OCI-LY7 (cell line): Measurements from ENCODE around the gene NDUFS3. TPM values are rescaled to one million over a fixed set of nuclear protein-coding genes. Genes with fewer than 3 reads are reported as not detected.
A peak's percentile ranks its signal among the peaks of the same experiment; 100 is the strongest.

ENCODE experiments used
- BruUV-seq: library from RNA; stranded (reverse); fragments of 400-500 nt; replicated peaks from 2 replicates; lab custom pipeline; 2021; lab: Mats Ljungman, UMichigan
- CTCF ChIA-PET: fragments of 300-600 bp; sonication (Branson Sonifier 250); formaldehyde crosslinking; loops from one replicate; lab custom pipeline; 2022; ENCODE audit warnings: antibody characterized with exemption; ENCODE audit not compliant: unreplicated experiment; lab: Charles Lee
- POLR2A ChIA-PET: fragments of 300-600 bp; sonication (Branson Sonifier 250); formaldehyde crosslinking; loops from one replicate; lab custom pipeline; 2022; ENCODE audit warnings: antibody characterized with exemption; lab: Charles Lee
- DNase-seq: peaks from one replicate; pipeline ENCODE4 v3.0.0-alpha.2; 2015; ENCODE audit warnings: low spot score
- H2AFZ ChIP-seq: fragments of 200-600 bp; sonication (generic), shearing (Covaris generic); 2 replicates; pipeline ENCODE4 v1.6.1; 2014; ENCODE audit warnings: mild to moderate bottlenecking, antibody characterized with exemption, low read length, moderate library complexity
- H3K27ac ChIP-seq: fragments of 200-600 bp; sonication (generic); 2 replicates; pipeline ENCODE4 v1.5.1; 2014; ENCODE audit warnings: mixed run types, low read depth, mild to moderate bottlenecking, moderate library complexity, low read length, inconsistent platforms; ENCODE audit not compliant: poor library complexity, severe bottlenecking
- H3K36me3 ChIP-seq: fragments of 200-600 bp; sonication (generic); 2 replicates; pipeline ENCODE4 v1.6.1; 2014; ENCODE audit warnings: mild to moderate bottlenecking, antibody characterized with exemption, low read length, moderate library complexity, mixed read lengths; ENCODE audit not compliant: insufficient read depth
- H3K4me1 ChIP-seq: fragments of 200-600 bp; sonication (generic); 2 replicates; pipeline ENCODE4 v1.5.1; 2014; ENCODE audit warnings: mild to moderate bottlenecking, low read length; ENCODE audit not compliant: insufficient read depth, poor library complexity, severe bottlenecking
- H3K4me2 ChIP-seq: fragments of 200-600 bp; sonication (generic); 2 replicates; pipeline ENCODE4 v1.6.1; 2014; ENCODE audit warnings: mild to moderate bottlenecking, low read length
- H3K4me3 ChIP-seq: fragments of 200-600 bp; sonication (generic); 2 replicates; pipeline ENCODE4 v1.5.1; 2014; ENCODE audit warnings: mild to moderate bottlenecking, low read depth, low read length; ENCODE audit not compliant: poor library complexity, severe bottlenecking
- H3K79me2 ChIP-seq: fragments of 200-600 bp; sonication (generic); 2 replicates; pipeline ENCODE4 v1.6.1; 2016; ENCODE audit warnings: low read depth, mild to moderate bottlenecking, low read length, moderate library complexity, mixed read lengths; ENCODE audit not compliant: insufficient read depth
- H3K9me2 ChIP-seq: fragments of 200-600 bp; sonication (generic); 2 replicates; pipeline ENCODE4 v1.6.1; 2016; ENCODE audit warnings: mild to moderate bottlenecking, low read length, mixed read lengths; ENCODE audit not compliant: insufficient read depth
- H3K9me3 ChIP-seq: fragments of 200-600 bp; sonication (generic); 2 replicates; pipeline ENCODE4 v1.6.1; 2014; ENCODE audit warnings: mild to moderate bottlenecking, mixed run types, low read length, mixed read lengths
- H4K20me1 ChIP-seq: fragments of 200-600 bp; sonication (generic); 2 replicates; pipeline ENCODE4 v1.6.1; 2014; ENCODE audit warnings: mild to moderate bottlenecking, antibody characterized with exemption, low read length, moderate library complexity, mixed read lengths; ENCODE audit not compliant: insufficient read depth
- EZH2phosphoT487 ChIP-seq: fragments of 200-600 bp; sonication (generic); IDR thresholded peaks from 2 replicates; pipeline ENCODE4 v1.6.1; 2018; ENCODE audit warnings: low read depth, borderline replicate concordance, mild to moderate bottlenecking, mixed run types, antibody characterized with exemption, low read length, moderate library complexity, mixed read lengths
- intact Hi-C: fragments of 100-400 bp; cut with micrococcal nuclease; formaldehyde crosslinking; loops from one replicate; pipeline ENCODE4 v1.10.0; 2022; ENCODE audit not compliant: unreplicated experiment
- total RNA-seq, 2 experiments: library from RNA; depleted of rRNA in 1 of 2; stranded (reverse); fragments of >200 nt in 1 of 2; shearing (Covaris generic) in 1 of 2; gene quantifications; 2 replicates each; pipeline ENCODE4 v1.2.3, GENCODE V29; 2014 to 2022
- TF ChIP-seq, protein P1 (sequence below): fragments of 200-600 bp; sonication (generic); conservative IDR thresholded peaks from 2 replicates; pipeline ENCODE4 v1.5.1; 2014; ENCODE audit warnings: mild to moderate bottlenecking, antibody characterized with exemption, low read length, moderate library complexity, mixed read lengths

NDUFS3 gene
- total RNA-seq, 2 experiments from 2014 or later, result 73.9 to 135 TPM

DNA sequence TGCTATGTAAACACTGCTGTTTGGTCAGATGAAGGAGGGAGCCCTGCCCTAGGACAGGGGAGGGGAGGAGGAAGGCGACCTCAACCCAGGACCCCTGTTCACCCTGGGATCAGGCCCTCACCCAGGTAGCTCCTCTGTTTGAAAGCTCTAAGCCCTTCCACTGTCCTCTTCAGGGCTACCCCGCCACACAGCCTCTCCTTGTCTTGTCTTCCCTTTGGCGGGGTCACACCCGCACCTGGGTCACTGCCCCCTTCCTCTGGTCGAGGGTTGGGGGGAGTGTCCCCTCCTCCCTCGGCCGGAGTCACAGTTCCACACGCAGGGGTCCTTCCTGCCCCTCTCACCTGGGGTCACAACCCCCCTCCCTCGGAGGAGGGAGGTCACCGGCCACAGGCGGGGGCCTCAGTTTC, 13.9 kb upstream of the NDUFS3 start:
- Histone ChIP-seq H3K9me2 (no peaks in the 10 kb centered on the region), H3K9me3 (no peaks in the 10 kb centered on the region), H3K27ac (no peak overlapping the region), H3K36me3 (peaks cover 12% of the 10 kb centered on the region), H2AFZ (peak overlapping the region; percentile 97), H3K4me2 (peak overlapping the region; percentile 69), H3K79me2 (peaks cover 6% of the 10 kb centered on the region; the same call in 1 of the 2 replicates), H3K4me3 (peak overlapping the region; percentile 75), H3K4me1 (peaks cover 7% of the 10 kb centered on the region), H4K20me1 (no peaks in the 10 kb centered on the region)
- intact Hi-C loops, result no loop called here
- ChIA-PET CTCF (interaction anchor here (0.9 to 1.0 kb wide), 2 partner anchors 9 to 14 kb away, joined by 3 read pairs; partner anchors contain the start of genes KBTBD4 and NDUFS3), POLR2A (interaction anchor here (0.8 to 1.2 kb wide), 6 partner anchors 9 to 39 kb away, joined by 3 to 11 read pairs (median 4); partner anchors contain the start of genes KBTBD4 and NDUFS3)
- BruUV-seq, result TSS peak; percentile 54
- TF ChIP-seq, protein P1, sequence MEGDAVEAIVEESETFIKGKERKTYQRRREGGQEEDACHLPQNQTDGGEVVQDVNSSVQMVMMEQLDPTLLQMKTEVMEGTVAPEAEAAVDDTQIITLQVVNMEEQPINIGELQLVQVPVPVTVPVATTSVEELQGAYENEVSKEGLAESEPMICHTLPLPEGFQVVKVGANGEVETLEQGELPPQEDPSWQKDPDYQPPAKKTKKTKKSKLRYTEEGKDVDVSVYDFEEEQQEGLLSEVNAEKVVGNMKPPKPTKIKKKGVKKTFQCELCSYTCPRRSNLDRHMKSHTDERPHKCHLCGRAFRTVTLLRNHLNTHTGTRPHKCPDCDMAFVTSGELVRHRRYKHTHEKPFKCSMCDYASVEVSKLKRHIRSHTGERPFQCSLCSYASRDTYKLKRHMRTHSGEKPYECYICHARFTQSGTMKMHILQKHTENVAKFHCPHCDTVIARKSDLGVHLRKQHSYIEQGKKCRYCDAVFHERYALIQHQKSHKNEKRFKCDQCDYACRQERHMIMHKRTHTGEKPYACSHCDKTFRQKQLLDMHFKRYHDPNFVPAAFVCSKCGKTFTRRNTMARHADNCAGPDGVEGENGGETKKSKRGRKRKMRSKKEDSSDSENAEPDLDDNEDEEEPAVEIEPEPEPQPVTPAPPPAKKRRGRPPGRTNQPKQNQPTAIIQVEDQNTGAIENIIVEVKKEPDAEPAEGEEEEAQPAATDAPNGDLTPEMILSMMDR, result no peak
- TF ChIP-seq EZH2phosphoT487, result no peak
- no peak for DNase-seq

DNA sequence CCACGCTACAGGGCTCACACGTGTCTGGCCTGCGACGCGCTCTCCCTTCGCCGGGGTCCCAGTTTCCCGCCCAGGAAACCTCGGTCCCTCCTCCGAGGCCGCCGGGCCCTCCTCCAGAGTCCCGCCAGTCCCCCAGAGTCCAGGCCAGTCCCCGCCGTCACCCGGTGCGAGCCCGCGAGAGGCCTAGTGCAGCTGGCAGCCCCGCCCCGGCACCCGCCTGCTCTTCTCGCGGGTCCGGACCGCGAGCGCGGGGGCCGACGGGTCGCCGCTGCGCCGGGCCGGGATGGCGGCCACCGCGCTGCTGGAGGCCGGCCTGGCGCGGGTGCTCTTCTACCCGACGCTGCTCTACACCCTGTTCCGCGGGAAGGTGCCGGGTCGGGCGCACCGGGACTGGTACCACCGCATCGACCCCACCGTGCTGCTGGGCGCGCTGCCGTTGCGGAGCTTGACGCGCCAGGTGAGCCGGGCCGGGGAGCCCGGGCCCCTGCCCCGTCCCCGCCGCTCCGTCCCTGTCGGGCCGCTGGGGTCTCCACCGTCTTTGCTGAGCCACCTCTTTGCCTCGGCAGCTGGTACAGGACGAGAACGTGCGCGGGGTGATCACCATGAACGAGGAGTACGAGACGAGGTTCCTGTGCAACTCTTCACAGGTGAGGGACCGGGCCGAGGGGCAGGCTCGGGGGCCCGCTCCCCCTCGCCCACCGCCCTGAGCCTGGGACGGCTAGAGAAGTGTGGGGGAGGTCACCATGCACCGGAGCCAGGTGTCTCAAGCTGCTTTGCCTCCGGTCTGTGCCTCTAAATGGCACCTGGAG, 13.3 kb upstream of the NDUFS3 start, which contains the start of gene PTPMT1:
Gene PTPMT1 (plus strand): TSS at position 260 of the 809 bp plus-strand sequence. CDS start 24 bp downstream, at position 284.
- H3K4me1 ChIP-seq, result peaks cover 7% of the 10 kb centered on the region
- TF ChIP-seq, protein P1, result no peak
- no peak for TF ChIP-seq EZH2phosphoT487
- H3K9me2 ChIP-seq, result no peaks in the 10 kb centered on the region
- no peaks in the 10 kb centered on the region for H3K9me3 ChIP-seq
- no TSS peak for BruUV-seq
- H3K4me3 ChIP-seq, result peak within 1 kb of the TSS; percentile 75
- H3K36me3 ChIP-seq, result peaks cover 18% of the 10 kb centered on the region
- H3K4me2 ChIP-seq, result peak within 1 kb of the TSS; percentile 69
- intact Hi-C loops, result no loop called here
- H4K20me1 ChIP-seq, result no peaks in the 10 kb centered on the region
- H3K27ac ChIP-seq, result peak within 1 kb of the TSS; percentile 23
- ChIA-PET CTCF (interaction anchor here (0.9 to 1.0 kb wide), 2 partner anchors 9 to 13 kb away, joined by 3 read pairs; partner anchors contain the start of genes KBTBD4 and NDUFS3), POLR2A (interaction anchor here (0.6 to 1.5 kb wide), 7 partner anchors 9 to 203 kb away, joined by 3 to 11 read pairs (median 4); partner anchors contain the start of genes KBTBD4 and NDUFS3)
- peak within 1 kb of the TSS; percentile 97 for H2AFZ ChIP-seq
- peaks cover 6% of the 10 kb centered on the region; the same call in 1 of the 2 replicates for H3K79me2 ChIP-seq
- peak; percentile 69 for DNase-seq
